Measurements from ENCODE around the gene AGPAT3. TPM values are rescaled to one million over a fixed set of nuclear protein-coding genes. Genes with fewer than 3 reads are reported as not detected.

AGPAT3 gene
- total RNA-seq, 2 donors from 2014 or later: 31.3 to 53.5 TPM

GRCh38 chr21:43869486-43870325 is 4.7 kb downstream of the AGPAT3 start:
- Histone ChIP-seq H3K27ac (no peak overlapping the region), H3K4me1 (replicated peaks) (peaks cover 11% of the 10 kb centered on the region), H3K9me3 (no peaks in the 10 kb centered on the region), H3K36me3 (no peaks in the 10 kb centered on the region), H3K4me3 (no peak overlapping the region), H3K27me3 (replicated peaks; ENCODE audit: insufficient read depth) (no peaks in the 10 kb centered on the region)
- no peak for DNase-seq (ENCODE audit: low spot score)
- intact Hi-C loops (cut with DNase I): no loop called here
- TF ChIP-seq POLR2AphosphoS5 (IDR thresholded peaks at IDR 0.05) (no peak), POLR2A (IDR thresholded peaks at IDR 0.05) (no peak), CTCF (IDR thresholded peaks at IDR 0.05) (no peak)
- WGBS: 90% methylated on average over 21 of the region's 21 CpGs

- H3K36me3 ChIP-seq: no peaks in the 10 kb centered on the region
- DNase-seq (ENCODE audit: low spot score): no peak
- WGBS: 96% methylated on average over 4 of the region's 4 CpGs
- H3K27ac ChIP-seq: no peak overlapping the region
- no peak overlapping the region for H3K4me3 ChIP-seq
- H3K27me3 ChIP-seq (replicated peaks; ENCODE audit: insufficient read depth): no peaks in the 10 kb centered on the region
- intact Hi-C loops (cut with DNase I): no loop called here
- TF ChIP-seq POLR2A (IDR thresholded peaks at IDR 0.05): no peak
- TF ChIP-seq CTCF (IDR thresholded peaks at IDR 0.05): no peak
- TF ChIP-seq POLR2AphosphoS5 (IDR thresholded peaks at IDR 0.05): no peak
- H3K9me3 ChIP-seq: no peaks in the 10 kb centered on the region
- peaks cover 8% of the 10 kb centered on the region for H3K4me1 ChIP-seq (replicated peaks)
Measured at GRCh38 chr21:43871487-43871886, 6.5 kb downstream of the AGPAT3 start.

DNA sequence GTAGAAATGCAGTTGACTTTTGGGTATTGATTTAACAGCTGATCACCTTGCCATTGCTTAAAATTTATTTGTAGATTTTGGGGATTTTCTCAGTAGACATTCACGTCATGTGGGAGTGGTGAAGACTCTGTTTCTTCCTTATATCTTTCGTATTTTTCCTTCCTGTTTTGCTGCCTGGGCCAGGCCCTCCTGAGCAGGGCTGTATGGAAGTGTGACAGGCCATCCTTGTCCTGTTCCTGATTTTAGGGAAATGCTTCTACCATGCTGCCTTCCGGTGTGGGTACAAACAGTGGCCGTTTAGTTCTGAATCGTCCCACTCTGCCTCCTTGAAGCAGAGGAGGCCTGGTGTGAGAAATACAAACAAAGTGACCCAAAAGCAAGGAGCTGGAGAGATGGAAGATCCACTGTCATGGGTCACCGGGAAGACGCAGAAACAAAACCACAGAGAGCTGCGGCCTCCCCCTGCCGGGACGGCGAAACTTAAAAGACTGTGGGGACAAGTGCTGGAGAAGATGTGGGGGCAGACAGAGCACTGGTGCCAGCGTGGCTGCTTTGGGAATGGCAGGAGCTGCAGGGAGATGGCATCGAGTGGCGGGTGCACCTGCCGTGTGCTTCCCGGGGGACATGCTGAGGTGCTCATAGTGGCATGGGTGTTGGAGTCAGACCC is 7.6 kb downstream of the AGPAT3 start:
- TF ChIP-seq CTCF (IDR thresholded peaks at IDR 0.05) (no peak), POLR2AphosphoS5 (IDR thresholded peaks at IDR 0.05) (no peak), POLR2A (IDR thresholded peaks at IDR 0.05) (no peak)
- intact Hi-C loops (cut with DNase I): no loop called here
- H3K4me1 ChIP-seq (replicated peaks): no peaks in the 10 kb centered on the region

GRCh38 chr21:43873673-43874072 is 8.7 kb downstream of the AGPAT3 start:
- DNase-seq (ENCODE audit: low spot score): no peak
- no peak overlapping the region for H3K4me3 ChIP-seq
- no peak overlapping the region for H3K27ac ChIP-seq
- H3K4me1 ChIP-seq (replicated peaks): no peaks in the 10 kb centered on the region
- H3K36me3 ChIP-seq: no peaks in the 10 kb centered on the region
- WGBS: 98% methylated on average over 1 of the region's 1 CpG
- H3K27me3 ChIP-seq (replicated peaks; ENCODE audit: insufficient read depth): no peaks in the 10 kb centered on the region
- H3K9me3 ChIP-seq: no peaks in the 10 kb centered on the region
- TF ChIP-seq POLR2A (IDR thresholded peaks at IDR 0.05) (no peak), CTCF (IDR thresholded peaks at IDR 0.05) (no peak), POLR2AphosphoS5 (IDR thresholded peaks at IDR 0.05) (no peak)
- intact Hi-C loops (cut with DNase I): no loop called here

More for the DNA sequence above, 7.6 kb downstream of the AGPAT3 start:
- Histone ChIP-seq H3K27me3 (replicated peaks; ENCODE audit: insufficient read depth) (no peaks in the 10 kb centered on the region), H3K36me3 (no peaks in the 10 kb centered on the region), H3K4me3 (no peak overlapping the region), H3K27ac (no peak overlapping the region), H3K9me3 (no peaks in the 10 kb centered on the region)
- no peak for DNase-seq (ENCODE audit: low spot score)
- 91% methylated on average over 16 of the region's 16 CpGs for WGBS

Measured in prostate gland (tissue), 2 donors.